ENCODE results near the gene TRPM2. TPM values are rescaled to one million over a fixed set of nuclear protein-coding genes. Genes with fewer than 3 reads are reported as not detected.

TRPM2 gene
- total and polyA plus RNA-seq, 10 of the 15 experiments (the other 5 are each of a cell fraction or from before 2014, with no cell fraction given), result 0.03 to 9.1 (median 2.6) TPM

GRCh38 chr21:44456214-44456914 lies 102.9 kb downstream of the TRPM2 start (continued):
- no peak for TF ChIP-seq ZNF274 (IDR thresholded peaks at IDR 0.05; ENCODE audit: insufficient read depth, insufficient read length)
- TF ChIP-seq ATF3 (IDR thresholded peaks at IDR 0.05; ENCODE audit: borderline replicate concordance, extremely low read depth, low read depth, low read length), result no peak
- TF ChIP-seq RAD51 (IDR thresholded peaks at IDR 0.05), result no peak
- TF ChIP-seq, protein P1, sequence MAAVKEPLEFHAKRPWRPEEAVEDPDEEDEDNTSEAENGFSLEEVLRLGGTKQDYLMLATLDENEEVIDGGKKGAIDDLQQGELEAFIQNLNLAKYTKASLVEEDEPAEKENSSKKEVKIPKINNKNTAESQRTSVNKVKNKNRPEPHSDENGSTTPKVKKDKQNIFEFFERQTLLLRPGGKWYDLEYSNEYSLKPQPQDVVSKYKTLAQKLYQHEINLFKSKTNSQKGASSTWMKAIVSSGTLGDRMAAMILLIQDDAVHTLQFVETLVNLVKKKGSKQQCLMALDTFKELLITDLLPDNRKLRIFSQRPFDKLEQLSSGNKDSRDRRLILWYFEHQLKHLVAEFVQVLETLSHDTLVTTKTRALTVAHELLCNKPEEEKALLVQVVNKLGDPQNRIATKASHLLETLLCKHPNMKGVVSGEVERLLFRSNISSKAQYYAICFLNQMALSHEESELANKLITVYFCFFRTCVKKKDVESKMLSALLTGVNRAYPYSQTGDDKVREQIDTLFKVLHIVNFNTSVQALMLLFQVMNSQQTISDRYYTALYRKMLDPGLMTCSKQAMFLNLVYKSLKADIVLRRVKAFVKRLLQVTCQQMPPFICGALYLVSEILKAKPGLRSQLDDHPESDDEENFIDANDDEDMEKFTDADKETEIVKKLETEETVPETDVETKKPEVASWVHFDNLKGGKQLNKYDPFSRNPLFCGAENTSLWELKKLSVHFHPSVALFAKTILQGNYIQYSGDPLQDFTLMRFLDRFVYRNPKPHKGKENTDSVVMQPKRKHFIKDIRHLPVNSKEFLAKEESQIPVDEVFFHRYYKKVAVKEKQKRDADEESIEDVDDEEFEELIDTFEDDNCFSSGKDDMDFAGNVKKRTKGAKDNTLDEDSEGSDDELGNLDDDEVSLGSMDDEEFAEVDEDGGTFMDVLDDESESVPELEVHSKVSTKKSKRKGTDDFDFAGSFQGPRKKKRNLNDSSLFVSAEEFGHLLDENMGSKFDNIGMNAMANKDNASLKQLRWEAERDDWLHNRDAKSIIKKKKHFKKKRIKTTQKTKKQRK (IDR thresholded peaks at IDR 0.05; ENCODE audit: low read depth, low read length), result no peak
- TF ChIP-seq MXI1 (IDR thresholded peaks at IDR 0.05; ENCODE audit: low read depth, low read length), result no peak
- no peak for TF ChIP-seq SREBF1 (IDR thresholded peaks at IDR 0.05; ENCODE audit: low read length)
- TF ChIP-seq RUNX3 (IDR thresholded peaks at IDR 0.05; ENCODE audit: low read length), result no peak
- TF ChIP-seq NKRF (conservative IDR thresholded peaks at IDR 0.05), result no peak
- TF ChIP-seq PAX8 (IDR thresholded peaks at IDR 0.05), result no peak
- no peak for TF ChIP-seq IKZF1 (conservative IDR thresholded peaks at IDR 0.05)
